Astrocyte (in vitro differentiated cells and primary cell): ENCODE data around the gene S100A3.

Source experiments
- CTCF ChIP-seq: IDR thresholded peaks from 2 replicates; pipeline ENCODE4 v1.5.1; 2011; ENCODE audit warnings: low read depth, mild to moderate bottlenecking, inconsistent platforms, low read length, moderate library complexity; ENCODE audit not compliant: insufficient read depth
- EZH2 ChIP-seq: IDR thresholded peaks from 2 replicates; pipeline ENCODE4 v1.6.1; 2012; ENCODE audit warnings: mild to moderate bottlenecking, low read length, inconsistent platforms; ENCODE audit not compliant: insufficient read depth

- no peak for TF ChIP-seq CTCF
- TF ChIP-seq EZH2: no peak
Measured at GRCh38 chr1:153498746-153499145, 50.3 kb downstream of the S100A3 start.
